Gastroesophageal sphincter (tissue), 3 donors: Measurements from ENCODE around the gene MAPK8IP3.

Experiments used
- CTCF ChIP-seq, 4 experiments: fragments of 200-600 bp in 2 of 4; fragments of 450-650 bp in 2 of 4; sonication (generic) in 1 of 4; IDR thresholded peaks; one replicate each; pipeline ENCODE4 v1.5.1; 2017 to 2019; ENCODE audit warnings: antibody characterized with exemption in 4 of 4, mild to moderate bottlenecking in 2 of 4, moderate library complexity in 2 of 4
- POLR2AphosphoS5 ChIP-seq: sonication (generic); formaldehyde crosslinking; IDR thresholded peaks from one replicate; pipeline ENCODE4 v1.6.1; 2017; ENCODE audit warnings: antibody characterized with exemption

GRCh38 chr16:1766231-1766630, 60.2 kb downstream of the MAPK8IP3 start:
- TF ChIP-seq CTCF (IDR thresholded peaks at IDR 0.05) (no peak), POLR2AphosphoS5 (no peak)
